ENCODE measurements around the gene YKT6. TPM values are rescaled to one million over a fixed set of nuclear protein-coding genes. Genes with fewer than 3 reads are reported as not detected.

YKT6 gene
- total and polyA plus RNA-seq, 2 experiments from 2014 or later, result 75.7 to 86.9 TPM

- no peak overlapping the region for H2AFZ ChIP-seq
Observed at GRCh38 chr7:44263326-44264082, 62.7 kb downstream of the YKT6 start.

More at GRCh38 chr7:44263326-44264082, 62.7 kb downstream of the YKT6 start:
- H3K4me2 ChIP-seq, result no peak overlapping the region
- H3K27ac ChIP-seq, result peak overlapping the region; percentile 34
- no peaks in the 10 kb centered on the region for H3K36me3 ChIP-seq (replicated peaks; ENCODE audit: insufficient read depth, low read depth)
- TF ChIP-seq EZH2phosphoT487 (IDR thresholded peaks at IDR 0.05; ENCODE audit: low read depth, severe bottlenecking, unreplicated experiment) (no peak), CTCF (IDR thresholded peaks at IDR 0.05; ENCODE audit: poor library complexity) (no peak), EZH2 (IDR thresholded peaks at IDR 0.05; ENCODE audit: borderline replicate concordance) (no peak)
- no peak overlapping the region for H3K4me3 ChIP-seq
- WGBS (ENCODE audit: low lambda C conversion rate, missing lambda C conversion rate), result 76% methylated on average over 18 of the region's 20 CpGs
- no peaks in the 10 kb centered on the region for H3K9me3 ChIP-seq (ENCODE audit: low read depth)
- DNase-seq (ENCODE audit: low spot score), result peak; percentile 36
- H3K79me2 ChIP-seq, result no peaks in the 10 kb centered on the region
- no peaks in the 10 kb centered on the region for H4K20me1 ChIP-seq (ENCODE audit: insufficient read depth, poor library complexity, severe bottlenecking)
- H3K9me2 ChIP-seq (replicated peaks; ENCODE audit: insufficient read depth), result no peaks in the 10 kb centered on the region
- peaks cover 14% of the 10 kb centered on the region for H3K27me3 ChIP-seq
- H3K4me1 ChIP-seq (ENCODE audit: insufficient read depth), result peaks cover 31% of the 10 kb centered on the region

Other genes with a start within 250 kb of the YKT6 start
- gene SPDYE1, start 203.1 kb upstream of the YKT6 start, total RNA-seq, result not detected in 2 replicates
- gene SPDYE1, start 203.1 kb upstream of the YKT6 start, polyA plus RNA-seq, result 0.51 and 0.99 TPM in 2 replicates
- 70.6 and 81.8 TPM in 2 replicates for gene DBNL, start 156.3 kb upstream of the YKT6 start, total RNA-seq
- gene DBNL, start 156.3 kb upstream of the YKT6 start, polyA plus RNA-seq, result 87.2 and 91.1 TPM in 2 replicates
- gene PGAM2, start 135.4 kb upstream of the YKT6 start, total RNA-seq, result 0.73 TPM in 1 of 2 replicates, not detected in the other
- gene PGAM2, start 135.4 kb upstream of the YKT6 start, polyA plus RNA-seq, result 0.66 TPM in 1 of 2 replicates, not detected in the other
- 15.5 and 22.3 TPM in 2 replicates for gene POLM, start 118.4 kb upstream of the YKT6 start, total RNA-seq
- gene POLM, start 118.4 kb upstream of the YKT6 start, polyA plus RNA-seq, result 16.0 and 29.3 TPM in 2 replicates
- gene AEBP1, start 96.6 kb upstream of the YKT6 start, total RNA-seq, result 12.8 and 26.7 TPM in 2 replicates
- gene AEBP1, start 96.6 kb upstream of the YKT6 start, polyA plus RNA-seq, result 108 and 129 TPM in 2 replicates
- gene POLD2, start 77.4 kb upstream of the YKT6 start, total RNA-seq, result 59.9 and 68.1 TPM in 2 replicates
- gene POLD2, start 77.4 kb upstream of the YKT6 start, polyA plus RNA-seq, result 110 and 120 TPM in 2 replicates
- 0.36 and 5.2 TPM in 2 replicates for gene MYL7, start 59.6 kb upstream of the YKT6 start, total RNA-seq
- gene MYL7, start 59.6 kb upstream of the YKT6 start, polyA plus RNA-seq, result 6.9 and 8.9 TPM in 2 replicates
- 0.72 and 2.5 TPM in 2 replicates for gene GCK, start 11.5 kb upstream of the YKT6 start, total RNA-seq
- 1.7 TPM in 2 replicates for gene GCK, start 11.5 kb upstream of the YKT6 start, polyA plus RNA-seq
- 0.37 TPM in 1 of 2 replicates, not detected in the other for gene CAMK2B, start 124.6 kb downstream of the YKT6 start, total RNA-seq
- gene CAMK2B, start 124.6 kb downstream of the YKT6 start, polyA plus RNA-seq, result 1.7 TPM in 1 of 2 replicates, not detected in the other